ENCODE results near the gene TNFRSF18.

The TNFRSF18 gene

GRCh38 chr1:1205769-1206375 is 520 bp downstream of the TNFRSF18 start:
- no peak for FAIRE-seq
- TF ChIP-seq POLR2AphosphoS5 (IDR thresholded peaks at IDR 0.05; ENCODE audit: low read depth, low read length) (no peak), TAF1 (IDR thresholded peaks at IDR 0.05; ENCODE audit: borderline replicate concordance, low read depth, low read length) (no peak), POLR2A (IDR thresholded peaks at IDR 0.05; ENCODE audit: low read depth, low read length) (no peak)
- no peak for DNase-seq (ENCODE audit: insufficient read length)

- no peak for TF ChIP-seq POLR2A (IDR thresholded peaks at IDR 0.05; ENCODE audit: low read depth, low read length)
- FAIRE-seq: no peak
Observed at GRCh38 chr1:1204998-1205768, 1.2 kb downstream of the TNFRSF18 start.

GRCh38 chr1:1204425-1204920 is 1.9 kb downstream of the TNFRSF18 start:
- TF ChIP-seq TAF1 (IDR thresholded peaks at IDR 0.05; ENCODE audit: borderline replicate concordance, low read depth, low read length) (no peak), POLR2AphosphoS5 (IDR thresholded peaks at IDR 0.05; ENCODE audit: low read depth, low read length) (no peak), POLR2A (IDR thresholded peaks at IDR 0.05; ENCODE audit: low read depth, low read length) (no peak)
- DNase-seq (ENCODE audit: insufficient read length): no peak
- FAIRE-seq: no peak

More at GRCh38 chr1:1204998-1205768, 1.2 kb downstream of the TNFRSF18 start:
- DNase-seq (ENCODE audit: insufficient read length): no peak

GRCh38 chr1:1203561-1204424 is 2.6 kb downstream of the TNFRSF18 start:
- DNase-seq (ENCODE audit: insufficient read length): no peak
- no peak for TF ChIP-seq TAF1 (IDR thresholded peaks at IDR 0.05; ENCODE audit: borderline replicate concordance, low read depth, low read length)
- no peak for TF ChIP-seq POLR2A (IDR thresholded peaks at IDR 0.05; ENCODE audit: low read depth, low read length)
- TF ChIP-seq POLR2AphosphoS5 (IDR thresholded peaks at IDR 0.05; ENCODE audit: low read depth, low read length): no peak
- FAIRE-seq: no peak

GRCh38 chr1:1202831-1203560 is 3.4 kb downstream of the TNFRSF18 start:
- TF ChIP-seq TAF1 (IDR thresholded peaks at IDR 0.05; ENCODE audit: borderline replicate concordance, low read depth, low read length): no peak
- no peak for TF ChIP-seq POLR2A (IDR thresholded peaks at IDR 0.05; ENCODE audit: low read depth, low read length)
- no peak for TF ChIP-seq POLR2AphosphoS5 (IDR thresholded peaks at IDR 0.05; ENCODE audit: low read depth, low read length)
- FAIRE-seq (no peak), DNase-seq (ENCODE audit: insufficient read length) (no peak)

- FAIRE-seq: peak; percentile 5
- no peak for DNase-seq (ENCODE audit: insufficient read length)
- no peak for TF ChIP-seq POLR2AphosphoS5 (IDR thresholded peaks at IDR 0.05; ENCODE audit: low read depth, low read length)
- TF ChIP-seq POLR2A (IDR thresholded peaks at IDR 0.05; ENCODE audit: low read depth, low read length): no peak
- TF ChIP-seq TAF1 (IDR thresholded peaks at IDR 0.05; ENCODE audit: borderline replicate concordance, low read depth, low read length): no peak
Observed at GRCh38 chr1:1200876-1201810, 5.2 kb downstream of the TNFRSF18 start.

GRCh38 chr1:1199961-1200875 is 6.2 kb downstream of the TNFRSF18 start:
- FAIRE-seq (no peak), DNase-seq (ENCODE audit: insufficient read length) (no peak)
- TF ChIP-seq POLR2A (IDR thresholded peaks at IDR 0.05; ENCODE audit: low read depth, low read length): no peak
- no peak for TF ChIP-seq TAF1 (IDR thresholded peaks at IDR 0.05; ENCODE audit: borderline replicate concordance, low read depth, low read length)
- no peak for TF ChIP-seq POLR2AphosphoS5 (IDR thresholded peaks at IDR 0.05; ENCODE audit: low read depth, low read length)

- no peak for FAIRE-seq
- TF ChIP-seq TAF1 (IDR thresholded peaks at IDR 0.05; ENCODE audit: borderline replicate concordance, low read depth, low read length) (no peak), POLR2A (IDR thresholded peaks at IDR 0.05; ENCODE audit: low read depth, low read length) (no peak), POLR2AphosphoS5 (IDR thresholded peaks at IDR 0.05; ENCODE audit: low read depth, low read length) (no peak)
- no peak for DNase-seq (ENCODE audit: insufficient read length)
Observed at GRCh38 chr1:1199141-1199960, 7.0 kb downstream of the TNFRSF18 start.

Measured in GM12892 (cell line).